HepG2 (cell line): Measurements from ENCODE around the gene ATP10D.

ENCODE experiments used
- SP4 ChIP-seq: sonication (generic); formaldehyde crosslinking; IDR thresholded peaks from 2 replicates; pipeline ENCODE4 v1.8.1; 2023; ENCODE audit warnings: mild to moderate bottlenecking, missing genetic modification reagents
- TF ChIP-seq, protein P1 (sequence below): sonication (generic); formaldehyde crosslinking; IDR thresholded peaks from 2 replicates; pipeline ENCODE4 v1.5.1; 2020; ENCODE audit warnings: missing genetic modification reagents, mild to moderate bottlenecking, borderline replicate concordance
- TF ChIP-seq, protein P2 (sequence below): sonication (generic); IDR thresholded peaks from 2 replicates; pipeline ENCODE4 v1.6.1; 2016; ENCODE audit warnings: low read depth, borderline replicate concordance

DNA sequence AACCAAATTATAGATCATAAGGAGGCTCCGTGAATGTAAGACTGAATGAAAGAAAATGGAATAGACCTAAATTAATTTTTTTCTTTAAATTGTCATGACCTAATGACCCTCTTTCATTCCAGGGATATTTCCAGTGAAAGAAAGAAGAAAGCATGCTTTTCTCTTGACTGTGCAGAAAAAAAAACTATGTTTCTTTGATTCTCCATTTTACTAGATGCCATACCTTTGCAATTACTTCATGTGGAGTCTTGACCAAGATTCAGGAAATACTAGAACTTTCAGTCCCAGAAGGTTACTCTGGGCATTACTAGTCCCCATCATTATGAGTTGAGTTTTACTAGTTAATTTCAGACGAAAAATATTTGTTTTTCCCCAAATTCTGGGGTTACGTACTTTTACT is 15.1 kb upstream of the ATP10D start:
- TF ChIP-seq, protein P1, sequence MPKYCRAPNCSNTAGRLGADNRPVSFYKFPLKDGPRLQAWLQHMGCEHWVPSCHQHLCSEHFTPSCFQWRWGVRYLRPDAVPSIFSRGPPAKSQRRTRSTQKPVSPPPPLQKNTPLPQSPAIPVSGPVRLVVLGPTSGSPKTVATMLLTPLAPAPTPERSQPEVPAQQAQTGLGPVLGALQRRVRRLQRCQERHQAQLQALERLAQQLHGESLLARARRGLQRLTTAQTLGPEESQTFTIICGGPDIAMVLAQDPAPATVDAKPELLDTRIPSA, result no peak
- no peak for TF ChIP-seq SP4 (CRISPR knock-in tag)
- TF ChIP-seq, protein P2, sequence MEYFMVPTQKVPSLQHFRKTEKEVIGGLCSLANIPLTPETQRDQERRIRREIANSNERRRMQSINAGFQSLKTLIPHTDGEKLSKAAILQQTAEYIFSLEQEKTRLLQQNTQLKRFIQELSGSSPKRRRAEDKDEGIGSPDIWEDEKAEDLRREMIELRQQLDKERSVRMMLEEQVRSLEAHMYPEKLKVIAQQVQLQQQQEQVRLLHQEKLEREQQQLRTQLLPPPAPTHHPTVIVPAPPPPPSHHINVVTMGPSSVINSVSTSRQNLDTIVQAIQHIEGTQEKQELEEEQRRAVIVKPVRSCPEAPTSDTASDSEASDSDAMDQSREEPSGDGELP, result no peak
